ENCODE measurements around the gene SLX9. TPM values are rescaled to one million over a fixed set of nuclear protein-coding genes. Genes with fewer than 3 reads are reported as not detected.

Gene SLX9
- total and polyA plus RNA-seq, 8 donors, result 5.4 to 83.4 (median 19.3) TPM

DNA sequence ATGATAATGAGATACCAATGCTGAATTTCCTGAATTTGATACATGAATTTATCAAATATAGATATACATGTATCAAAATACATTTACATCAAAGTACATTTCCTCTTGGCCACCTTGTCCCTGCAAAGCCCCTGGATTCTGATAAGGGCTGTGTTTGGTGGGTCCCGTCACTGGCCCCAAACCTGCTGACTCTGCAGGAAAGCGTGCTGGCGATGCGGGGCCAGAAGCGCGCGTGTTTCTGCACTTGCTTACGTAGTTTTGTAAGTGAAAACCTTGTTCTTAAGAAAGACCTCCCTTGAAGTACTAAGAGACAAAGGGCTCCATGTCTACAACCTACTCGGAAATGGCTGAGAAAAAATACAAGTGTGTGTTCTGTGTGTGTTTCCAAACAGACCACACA lies 30.1 kb upstream of the SLX9 start:
- H3K27ac ChIP-seq, result peak overlapping the region in 2 of 5 donors; percentile 77 to 84
- intact Hi-C loops (cut with DNase I; ENCODE audit: low total_unique reads), result no loop called here
- no peak for DNase-seq
- H3K4me1 ChIP-seq, result peaks cover 34 to 80% (median 63%) of the 10 kb centered on the region in 4 donors
- peaks cover 0 to 9% (median 0%) of the 10 kb centered on the region in 4 donors for H3K36me3 ChIP-seq
- 90 to 97% (median 94%) methylated on average over 9 of the region's 9 CpGs for WGBS, 5 donors
- no peaks in the 10 kb centered on the region for H3K27me3 ChIP-seq
- no peaks in the 10 kb centered on the region for H3K9me3 ChIP-seq
- H3K4me3 ChIP-seq, result no peak overlapping the region
- TF ChIP-seq POLR2A (IDR thresholded peaks at IDR 0.05) (no peak), POLR2AphosphoS5 (IDR thresholded peaks at IDR 0.05) (no peak), EP300 (IDR thresholded peaks at IDR 0.05) (no peak)
- TF ChIP-seq, protein P1, sequence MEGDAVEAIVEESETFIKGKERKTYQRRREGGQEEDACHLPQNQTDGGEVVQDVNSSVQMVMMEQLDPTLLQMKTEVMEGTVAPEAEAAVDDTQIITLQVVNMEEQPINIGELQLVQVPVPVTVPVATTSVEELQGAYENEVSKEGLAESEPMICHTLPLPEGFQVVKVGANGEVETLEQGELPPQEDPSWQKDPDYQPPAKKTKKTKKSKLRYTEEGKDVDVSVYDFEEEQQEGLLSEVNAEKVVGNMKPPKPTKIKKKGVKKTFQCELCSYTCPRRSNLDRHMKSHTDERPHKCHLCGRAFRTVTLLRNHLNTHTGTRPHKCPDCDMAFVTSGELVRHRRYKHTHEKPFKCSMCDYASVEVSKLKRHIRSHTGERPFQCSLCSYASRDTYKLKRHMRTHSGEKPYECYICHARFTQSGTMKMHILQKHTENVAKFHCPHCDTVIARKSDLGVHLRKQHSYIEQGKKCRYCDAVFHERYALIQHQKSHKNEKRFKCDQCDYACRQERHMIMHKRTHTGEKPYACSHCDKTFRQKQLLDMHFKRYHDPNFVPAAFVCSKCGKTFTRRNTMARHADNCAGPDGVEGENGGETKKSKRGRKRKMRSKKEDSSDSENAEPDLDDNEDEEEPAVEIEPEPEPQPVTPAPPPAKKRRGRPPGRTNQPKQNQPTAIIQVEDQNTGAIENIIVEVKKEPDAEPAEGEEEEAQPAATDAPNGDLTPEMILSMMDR (IDR thresholded peaks at IDR 0.05), result no peak

DNA sequence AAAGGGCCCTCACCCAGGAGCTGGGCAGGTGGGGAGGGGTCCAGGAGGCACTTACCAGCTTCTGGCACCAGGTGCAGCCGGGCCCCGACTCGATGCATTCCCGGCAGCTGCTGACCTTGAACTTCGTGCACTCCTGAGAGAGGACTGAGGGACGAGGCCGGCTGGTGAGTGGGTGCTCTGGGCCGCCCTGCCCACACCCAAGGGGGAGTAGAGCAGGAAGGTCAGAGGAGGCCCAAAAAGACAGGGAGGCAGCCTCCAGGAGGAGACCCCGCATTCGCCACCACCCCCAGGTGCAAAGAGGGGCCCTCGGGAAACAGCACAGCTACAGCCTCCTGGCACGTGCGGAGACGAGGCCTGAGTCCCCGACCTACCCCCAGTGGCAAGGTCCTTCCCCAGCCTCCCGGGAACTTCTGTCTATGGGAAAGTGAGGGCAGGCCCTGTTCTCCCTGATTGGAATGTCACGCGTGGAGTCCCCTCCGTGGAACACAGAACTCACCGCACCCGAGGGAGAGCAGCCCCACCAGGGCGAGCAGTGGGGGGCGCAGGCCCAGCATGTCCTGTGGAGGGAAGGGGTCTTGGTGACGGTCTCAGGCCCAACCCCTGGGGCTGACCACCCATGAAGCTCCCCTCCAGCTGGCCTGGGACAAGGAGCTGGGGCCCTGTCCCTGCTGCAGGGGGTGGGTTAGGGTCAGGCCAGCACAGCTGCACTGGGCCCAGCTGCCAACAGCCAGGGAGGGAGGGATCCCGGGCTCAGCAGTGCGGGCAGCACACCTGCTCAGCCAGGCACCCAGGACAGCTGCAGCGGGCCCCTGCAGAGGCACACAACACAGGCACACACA lies 29.4 kb upstream of the SLX9 start:
- Histone ChIP-seq H3K4me3 (no peak overlapping the region), H3K9me3 (no peaks in the 10 kb centered on the region), H3K36me3 (peaks cover 0 to 5% (median 0%) of the 10 kb centered on the region in 4 donors), H3K4me1 (peaks cover 34 to 82% (median 64%) of the 10 kb centered on the region in 4 donors), H3K27ac (peak overlapping the region in 4 of 5 donors; percentile 52 to 85 (median 80)), H3K27me3 (no peaks in the 10 kb centered on the region)
- 72 to 88% (median 78%) methylated on average over 21 to 27 of the region's 27 CpGs for WGBS, 5 donors
- TF ChIP-seq, protein P1 (IDR thresholded peaks at IDR 0.05), result no peak
- TF ChIP-seq POLR2AphosphoS5 (IDR thresholded peaks at IDR 0.05) (no peak), POLR2A (IDR thresholded peaks at IDR 0.05) (no peak), EP300 (IDR thresholded peaks at IDR 0.05) (no peak)
- intact Hi-C loops (cut with DNase I; ENCODE audit: low total_unique reads), result no loop called here
- no peak for DNase-seq

DNA sequence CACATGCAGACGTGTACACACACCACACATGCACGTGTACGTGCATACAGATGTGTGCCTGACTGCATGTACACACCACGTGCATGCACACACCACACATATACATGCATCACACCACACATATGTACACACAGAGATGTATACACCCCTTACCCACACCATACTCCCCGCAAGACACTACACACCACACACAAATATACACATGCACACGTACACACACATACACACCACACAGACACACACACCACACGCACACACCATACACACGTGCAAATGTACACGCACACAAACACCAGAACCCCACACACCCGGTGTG lies 28.8 kb upstream of the SLX9 start:
- TF ChIP-seq POLR2A (IDR thresholded peaks at IDR 0.05), result no peak
- TF ChIP-seq, protein P1 (IDR thresholded peaks at IDR 0.05), result no peak
- H3K9me3 ChIP-seq, result no peaks in the 10 kb centered on the region
- peak overlapping the region; percentile 52 to 85 (median 83) for H3K27ac ChIP-seq
- H3K4me1 ChIP-seq, result peaks cover 34 to 77% (median 64%) of the 10 kb centered on the region in 4 donors
- no peaks in the 10 kb centered on the region for H3K27me3 ChIP-seq
- no peak overlapping the region for H3K4me3 ChIP-seq
- 41 to 59% (median 47%) methylated on average over 10 of the region's 10 CpGs for WGBS, 5 donors
- DNase-seq, result no peak
- peaks cover 0 to 5% (median 0%) of the 10 kb centered on the region in 4 donors for H3K36me3 ChIP-seq
- intact Hi-C loops (cut with DNase I; ENCODE audit: low total_unique reads), result no loop called here

DNA sequence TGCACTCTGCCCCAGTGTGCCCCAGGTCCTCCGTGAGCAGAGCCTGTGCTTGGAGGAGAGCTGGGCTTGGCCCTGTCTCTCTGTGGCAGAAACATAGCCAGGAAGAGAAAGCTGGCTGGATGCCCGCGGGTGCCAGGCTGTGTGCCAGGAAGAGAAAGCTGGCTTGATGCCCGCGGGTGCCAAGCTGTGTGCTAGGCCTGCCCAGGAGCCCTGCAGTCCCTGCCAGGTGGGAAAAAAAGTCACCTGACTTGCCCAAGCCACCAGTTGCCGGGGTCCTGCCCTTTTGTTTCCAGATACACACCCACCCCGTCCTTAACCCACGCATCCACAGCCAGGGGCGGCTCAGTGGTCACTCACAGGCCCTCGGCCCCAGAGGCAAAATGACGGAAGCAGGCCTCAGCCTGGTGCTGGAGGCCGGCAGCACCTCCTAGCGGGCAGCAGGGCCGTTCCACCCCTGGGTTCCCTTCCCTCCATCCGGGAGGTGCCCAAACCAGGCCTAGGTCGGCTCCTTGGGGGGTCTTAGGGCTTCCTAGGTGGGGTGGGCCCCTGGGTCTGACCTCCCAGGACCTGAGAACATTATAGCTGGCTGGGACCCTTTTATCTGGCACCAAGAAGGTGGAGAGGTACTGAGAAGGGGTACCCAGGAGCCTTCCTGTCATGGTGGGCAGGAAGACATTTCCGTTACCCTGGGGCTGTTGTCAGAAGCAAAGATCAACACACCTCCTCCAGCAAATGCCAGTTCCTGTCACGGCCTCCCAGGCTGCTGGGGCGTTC lies 28.3 kb upstream of the SLX9 start:
- peak overlapping the region in 2 of 4 donors; percentile 1 to 12 for H3K4me3 ChIP-seq
- intact Hi-C loops (cut with DNase I; ENCODE audit: low total_unique reads), result no loop called here
- H3K27ac ChIP-seq, result peak overlapping the region; percentile 53 to 85 (median 83)
- WGBS, 5 donors, result 15 to 28% (median 24%) methylated on average over 10 to 19 of the region's 19 CpGs
- H3K4me1 ChIP-seq, result peaks cover 34 to 82% (median 63%) of the 10 kb centered on the region in 4 donors
- no peaks in the 10 kb centered on the region for H3K9me3 ChIP-seq
- DNase-seq, result peak; percentile 76 to 89
- H3K27me3 ChIP-seq, result no peaks in the 10 kb centered on the region
- peaks cover 0 to 2% (median 0%) of the 10 kb centered on the region in 4 donors for H3K36me3 ChIP-seq
- TF ChIP-seq EP300 (IDR thresholded peaks at IDR 0.05), result no peak
- TF ChIP-seq, protein P1 (IDR thresholded peaks at IDR 0.05), result peak in 5 of 7 experiments; percentile 22 to 62 (median 55)
- TF ChIP-seq POLR2AphosphoS5 (IDR thresholded peaks at IDR 0.05), result peak in 1 of 3 donors; percentile 44
- TF ChIP-seq POLR2A (IDR thresholded peaks at IDR 0.05), result no peak

All from stomach (tissue), 9 donors.